K562 (cell line): ENCODE results near the gene PNRC1. TPM values are rescaled to one million over a fixed set of nuclear protein-coding genes. Genes with fewer than 3 reads are reported as not detected.

Experiments used
- ATAC-seq: fragments of 200-7000 bp; cut with Tn5 transposase; 3 replicates; pipeline ENCODE4 v1.9.1; 2020; ENCODE audit warnings: moderate library complexity
- BruUV-seq: library from RNA; stranded (reverse); fragments of 400-500 nt; replicated peaks from 2 replicates; lab custom pipeline; 2021; lab: Mats Ljungman, UMichigan
- CTCF ChIA-PET: fragments of 300-600 bp; formaldehyde crosslinking; extraction: SDS; loops from one replicate; lab custom pipeline; 2021; ENCODE audit warnings: low intra/inter-chr PET ratio; lab: Yijun Ruan, JAX
- POLR2A ChIA-PET: fragments of 300-600, 350-650 bp; sonication (Branson Sonifier 250); formaldehyde crosslinking; extraction: SDS; loops from one replicate; lab custom pipeline; 2021; ENCODE audit warnings: antibody characterized with exemption, inconsistent platforms; lab: Yijun Ruan, JAX
- DNase-seq, 4 experiments: peaks; one replicate each; pipeline versions ENCODE4 v3.0.0 to v3.0.0-alpha.2; 2011 to 2018; ENCODE audit warnings: low spot score in 3 of 4, mixed read lengths in 3 of 4; ENCODE audit errors: extremely low read depth in 1 of 4
- FAIRE-seq: peaks from 2 replicates; lab custom pipeline; 2011; peaks lifted over from hg19 to GRCh38; lab: Jason Lieb, UNC
- H2AFZ ChIP-seq: 2 replicates; pipeline ENCODE4 v1.6.0; 2011; ENCODE audit warnings: low read depth, low read length, control low read depth, inconsistent platforms
- H3K27ac ChIP-seq: fragments of 200-600 bp; 3 replicates; pipeline ENCODE4 v1.8.0; 2011; ENCODE audit warnings: low read depth, mild to moderate bottlenecking, control low read depth, inconsistent platforms, low read length, moderate library complexity, mixed read lengths; ENCODE audit errors: extremely low read depth
- H3K27me3 ChIP-seq, 2 experiments: fragments of 300-600 bp in 1 of 2; 2 replicates in 1 of 2; 3 replicates in 1 of 2; pipeline versions ENCODE4 v1.6.0 to v1.8.0; 2011; ENCODE audit warnings: inconsistent platforms in 2 of 2, low read length in 2 of 2, mild to moderate bottlenecking in 1 of 2, mixed read lengths in 1 of 2, moderate library complexity in 1 of 2; ENCODE audit not compliant: control insufficient read depth in 2 of 2, insufficient read depth in 2 of 2
- H3K36me3 ChIP-seq: fragments of 300-600 bp; 3 replicates; pipeline ENCODE4 v1.8.0; 2011; ENCODE audit warnings: mild to moderate bottlenecking, low read length, inconsistent platforms; ENCODE audit not compliant: control insufficient read depth, insufficient read depth
- H3K4me1 ChIP-seq, 2 experiments: fragments of 200-600 bp in 1 of 2; replicated peaks in 1 of 2; 2 replicates in 1 of 2; 3 replicates in 1 of 2; pipeline versions ENCODE4 v1.5.1 to v1.8.0; 2011; ENCODE audit warnings: inconsistent platforms in 2 of 2, low read length in 2 of 2, mild to moderate bottlenecking in 1 of 2, mixed read lengths in 1 of 2, moderate library complexity in 1 of 2; ENCODE audit not compliant: control insufficient read depth in 2 of 2, insufficient read depth in 2 of 2
- H3K4me2 ChIP-seq: 2 replicates; pipeline ENCODE4 v1.6.1; 2011; ENCODE audit warnings: low read length, control low read depth, inconsistent platforms, mixed read lengths; ENCODE audit not compliant: insufficient read depth
- H3K4me3 ChIP-seq: fragments of 200-600 bp; sonication (generic), shearing (Covaris generic); 2 replicates; pipeline ENCODE4 v1.5.1; 2016; ENCODE audit warnings: control low read depth, inconsistent platforms
- H3K79me2 ChIP-seq: fragments of 200-600 bp; 3 replicates; pipeline ENCODE4 v1.8.0; 2011; ENCODE audit warnings: low read length, inconsistent platforms; ENCODE audit not compliant: control insufficient read depth, insufficient read depth
- H3K9ac ChIP-seq, 2 experiments: 2 replicates each; pipeline versions ENCODE4 v1.6.0 to v1.6.1; 2011; ENCODE audit warnings: low read depth in 2 of 2, low read length in 2 of 2, control low read depth in 1 of 2, inconsistent platforms in 1 of 2, mild to moderate bottlenecking in 1 of 2, mixed read lengths in 1 of 2; ENCODE audit not compliant: insufficient read depth in 1 of 2
- H3K9me1 ChIP-seq: one replicate; pipeline ENCODE4 v1.6.0; 2011; ENCODE audit warnings: inconsistent platforms, mild to moderate bottlenecking, low read length, moderate library complexity; ENCODE audit not compliant: control insufficient read depth, insufficient read depth
- H3K9me3 ChIP-seq: replicated peaks from 2 replicates; pipeline ENCODE4 v1.5.1; 2011; ENCODE audit warnings: low read depth, low read length, inconsistent platforms; ENCODE audit not compliant: control insufficient read depth, insufficient read depth
- H4K20me1 ChIP-seq: replicated peaks from 2 replicates; pipeline ENCODE4 v1.6.1; 2011; ENCODE audit warnings: low read length, inconsistent platforms, mixed read lengths; ENCODE audit not compliant: control insufficient read depth, insufficient read depth
- AFF4 ChIP-seq: sonication (generic); formaldehyde crosslinking; IDR thresholded peaks from 2 replicates; pipeline ENCODE4 v1.8.0; 2023; ENCODE audit warnings: mild to moderate bottlenecking, missing genetic modification reagents
- E2F8 ChIP-seq: fragments of 450-650 bp; IDR thresholded peaks from 2 replicates; pipeline ENCODE4 v1.7.1; 2018; ENCODE audit warnings: mild to moderate bottlenecking, low read depth; ENCODE audit not compliant: partially characterized antibody
- HMGN3 ChIP-seq: IDR thresholded peaks from 2 replicates; pipeline ENCODE4 v1.6.1; 2011; ENCODE audit warnings: borderline replicate concordance, low read depth, mild to moderate bottlenecking, mixed read lengths, low read length; ENCODE audit not compliant: insufficient read length; ENCODE audit errors: extremely low read depth
- KLF13 ChIP-seq: fragments of 450-650 bp; IDR thresholded peaks from 2 replicates; pipeline ENCODE4 v1.6.1; 2016; ENCODE audit warnings: missing genetic modification characterization, low read depth, mild to moderate bottlenecking, missing compliant biosample characterization, moderate library complexity, borderline replicate concordance
- LEF1 ChIP-seq: fragments of 450-650 bp; IDR thresholded peaks from 2 replicates; pipeline ENCODE4 v1.6.1; 2016; ENCODE audit warnings: mild to moderate bottlenecking
- MBD2 ChIP-seq: sonication (generic); IDR thresholded peaks from 2 replicates; pipeline ENCODE4 v1.6.1; 2016; ENCODE audit warnings: low read depth, borderline replicate concordance
- MTA1 ChIP-seq: fragments of 450-650 bp; IDR thresholded peaks from 2 replicates; pipeline ENCODE4 v1.6.1; 2017; ENCODE audit warnings: borderline replicate concordance
- NBN ChIP-seq: fragments of 450-650 bp; IDR thresholded peaks from 2 replicates; pipeline ENCODE4 v1.6.1; 2016; ENCODE audit warnings: low read depth, mild to moderate bottlenecking
- PATZ1 ChIP-seq: fragments of 250-450 bp; sonication (Bioruptor Pico); IDR thresholded peaks from 2 replicates; pipeline ENCODE4 v1.5.0; 2020; ENCODE audit warnings: mild to moderate bottlenecking, borderline replicate concordance
- PCBP2 ChIP-seq: fragments of 200-400 bp; formaldehyde crosslinking; IDR thresholded peaks from 2 replicates; pipeline ENCODE4 v1.6.1; 2018; ENCODE audit warnings: low read length, low read depth, mild to moderate bottlenecking, moderate library complexity; ENCODE audit not compliant: poor library complexity, severe bottlenecking
- ZNF408 ChIP-seq: fragments of 250-450 bp; sonication (Bioruptor Pico); IDR thresholded peaks from 2 replicates; pipeline ENCODE4 v1.4.0; 2020; ENCODE audit warnings: low read depth, mild to moderate bottlenecking, moderate library complexity
- ZNF644 ChIP-seq: fragments of 200-800 bp; sonication (Bioruptor generic); IDR thresholded peaks from 2 replicates; pipeline ENCODE4 v1.6.1; 2016; ENCODE audit warnings: low read depth, missing genetic modification characterization, missing compliant biosample characterization
- ZNF696 ChIP-seq: fragments of 250-450 bp; sonication (Bioruptor Pico); conservative IDR thresholded peaks from 2 replicates; pipeline ENCODE4 v1.4.0; 2020; ENCODE audit warnings: mild to moderate bottlenecking, moderate library complexity
- WGBS: fragments of 100-300 bp; shearing (Covaris generic); methylation state at CpG from one replicate; pipeline ENCODE4 v1.1.6; 2016; ENCODE audit warnings: low coverage, mixed read lengths; ENCODE audit not compliant: insufficient coverage; ENCODE audit errors: missing lambda C conversion rate; 5-methylcytosine and 5-hydroxymethylcytosine counted together
- in situ Hi-C: fragments of 300-500 bp; cut with MboI; formaldehyde crosslinking; loops from 4 replicates; pipeline ENCODE4 v1.15.0; 2018; ENCODE audit warnings: inconsistent platforms, mixed read lengths
- intact Hi-C: fragments of 100-400 bp; cut with micrococcal nuclease; formaldehyde crosslinking; loops from 2 replicates; pipeline ENCODE4 v1.14.2; 2022
- polyA plus RNA-seq, 8 experiments: library from polyadenylated mRNA; depleted of rRNA in 4 of 8; stranded (reverse) in 5 of 8; unstranded in 3 of 8; fragments of >200 nt; fragmentation: Nextera tagmentation in 2 of 8; fragmentation: Illumina TruSeq in 1 of 8; extraction: Ambion mirVana in 2 of 8; extraction: Trizol in 1 of 8; gene quantifications; 2 replicates each; pipeline versions ENCODE4 v1.2.1 to v1.2.3, GENCODE V29; 2011 to 2014; ENCODE audit warnings: inconsistent platforms in 1 of 8, missing spikeins in 1 of 8
- total RNA-seq, 7 experiments: library from RNA; depleted of rRNA in 6 of 7; stranded (reverse); fragments of >200 nt in 6 of 7; fragmentation: Illumina TruSeq in 2 of 7; extraction: Trizol in 2 of 7; gene quantifications; 2 replicates each; pipeline versions ENCODE4 v1.2.1 to v1.2.3, GENCODE V29; 2011 to 2021; ENCODE audit warnings: low replicate concordance in 1 of 7

Gene PNRC1
- total and polyA plus RNA-seq, 9 of the 15 experiments (the other 6 are each of a cell fraction or from before 2014, with no cell fraction given), result 1.2 to 10.8 (median 6.5) TPM

GRCh38 chr6:89051676-89052075 is 28.9 kb upstream of the PNRC1 start:
- H3K27ac ChIP-seq, result no peak overlapping the region
- H3K9ac ChIP-seq, result no peak overlapping the region
- POLR2A ChIA-PET, result no interaction called here
- CTCF ChIA-PET, result no interaction called here
- no peaks in the 10 kb centered on the region; a peak in 1 of 5 replicates for H3K4me1 ChIP-seq
- no peaks in the 10 kb centered on the region for H3K9me1 ChIP-seq
- no peaks in the 10 kb centered on the region for H3K79me2 ChIP-seq
- no peak overlapping the region for H3K4me2 ChIP-seq
- H2AFZ ChIP-seq, result no peak overlapping the region
- FAIRE-seq (no peak), ATAC-seq (no peak), DNase-seq (no peak)
- in situ Hi-C loops, result no loop called here
- H3K27me3 ChIP-seq, result no peaks in the 10 kb centered on the region
- no peaks in the 10 kb centered on the region for H4K20me1 ChIP-seq
- WGBS, result 3% methylated on average over 3 of the region's 3 CpGs
- H3K4me3 ChIP-seq, result no peak overlapping the region
- intact Hi-C loops, result no loop called here
- no TSS peak for BruUV-seq
- no peaks in the 10 kb centered on the region for H3K36me3 ChIP-seq
- H3K9me3 ChIP-seq, result no peaks in the 10 kb centered on the region; the same call in 1 of the 2 replicates
- no peak for TF ChIP-seq HMGN3
- TF ChIP-seq ZNF696 (CRISPR knock-in tag), result no peak
- no peak for TF ChIP-seq MTA1
- no peak for TF ChIP-seq PCBP2
- no peak for TF ChIP-seq E2F8
- no peak for TF ChIP-seq ZNF408 (CRISPR knock-in tag)
- TF ChIP-seq LEF1, result no peak
- no peak for TF ChIP-seq AFF4 (CRISPR knock-in tag)
- no peak for TF ChIP-seq NBN
- TF ChIP-seq MBD2, result no peak
- TF ChIP-seq ZNF644 (tag), result no peak
- TF ChIP-seq KLF13 (tag), result no peak
- TF ChIP-seq PATZ1 (CRISPR knock-in tag), result no peak
